HuH-7 (cell line): ENCODE measurements around the gene LRMDA.
A peak's percentile ranks its signal among the peaks of the same experiment; 100 is the strongest.
"Not testable (repeated sequence)": the region's sequence is repeated elsewhere in the genome, so short reads cannot be mapped to it uniquely, and the experiment has no call there.

Experiments used
- DNase-seq: peaks from one replicate; pipeline ENCODE4 v3.0.0; 2011; ENCODE audit warnings: low spot score

LRMDA gene

DNA sequence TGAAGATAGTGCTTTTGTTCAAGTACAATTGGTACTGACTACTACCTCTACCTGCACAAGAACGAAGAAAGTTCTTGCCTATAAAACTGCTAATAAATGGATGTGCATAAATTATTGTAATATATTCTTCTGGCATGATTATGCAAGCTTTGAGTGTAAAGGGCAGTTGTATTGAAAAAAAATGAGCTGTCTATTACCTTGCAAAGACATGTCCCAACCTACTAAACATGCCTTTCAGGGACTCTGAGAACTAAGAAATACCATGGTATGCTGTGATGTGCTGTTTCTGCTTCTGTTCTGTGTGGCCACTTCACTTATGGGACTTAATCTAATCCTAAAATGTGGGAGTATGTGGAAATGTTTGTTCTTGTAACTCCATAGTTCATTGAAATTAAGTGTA lies 1083.4 kb downstream of the LRMDA start:
- DNase-seq = no peak

DNA sequence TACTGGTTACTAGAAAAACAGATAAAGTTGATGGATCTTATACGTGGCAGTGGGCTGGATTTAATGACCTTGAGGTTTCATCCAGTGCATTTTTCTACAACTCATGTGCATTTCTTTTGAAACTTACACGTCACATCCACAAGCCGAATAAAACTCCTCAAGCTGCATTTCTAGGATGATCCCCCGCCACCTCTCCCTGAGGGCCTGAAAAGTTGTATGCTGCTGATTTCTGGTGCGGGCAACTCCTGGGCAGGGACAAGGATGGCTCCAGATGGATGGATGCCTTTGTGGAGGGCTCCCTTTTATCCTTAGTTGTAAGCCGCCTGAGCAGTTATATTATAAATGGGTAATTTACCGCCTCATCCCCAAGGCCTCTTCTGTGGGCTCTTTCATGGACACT lies 1091.1 kb downstream of the LRMDA start:
- no peak for DNase-seq

DNA sequence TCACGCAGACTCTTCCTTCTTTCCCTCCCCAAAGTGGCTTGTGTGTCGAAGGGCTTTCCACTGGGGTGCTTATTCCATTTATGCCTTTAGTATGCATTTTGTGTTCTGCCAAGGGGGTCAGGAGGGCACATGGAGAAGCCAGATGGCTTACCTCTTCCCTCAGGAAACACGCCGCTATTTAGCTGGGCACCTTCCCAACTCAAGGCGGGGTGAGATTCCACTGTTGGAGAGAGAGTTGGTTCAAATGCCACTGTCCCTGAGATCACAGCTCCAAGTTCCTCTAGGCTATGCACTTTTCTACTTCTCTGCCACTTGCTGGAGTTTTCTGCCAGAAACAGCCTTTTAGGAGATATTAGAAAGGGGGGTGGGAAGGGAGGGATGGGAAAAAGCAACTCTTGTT lies 1091.8 kb downstream of the LRMDA start:
- no peak for DNase-seq

DNA sequence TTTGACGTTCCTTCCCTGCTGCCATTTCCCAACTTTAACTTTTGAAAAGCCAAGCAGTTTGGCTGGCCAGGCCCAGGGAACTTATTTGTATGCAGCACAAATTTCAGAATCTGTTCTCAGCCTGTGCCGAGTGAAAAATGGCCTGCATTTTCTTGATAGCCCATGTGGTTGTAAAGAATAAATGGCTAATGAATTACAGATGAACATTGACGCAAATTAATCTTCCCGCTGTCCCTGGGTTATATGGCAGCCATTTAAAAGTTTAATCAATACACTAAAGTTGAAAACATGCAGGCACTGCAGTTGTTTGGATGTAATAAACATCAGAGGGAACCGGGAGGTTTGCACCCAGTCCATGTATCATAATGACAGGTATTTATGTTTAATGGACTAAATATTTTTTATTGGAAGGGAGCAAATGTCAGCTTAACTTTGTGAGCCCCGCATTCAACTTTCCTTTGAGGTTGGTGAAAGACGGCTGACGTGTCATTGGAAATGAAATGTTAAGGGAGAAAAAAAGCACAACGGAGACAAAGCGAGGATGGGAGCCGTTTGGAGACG lies 1092.4 kb downstream of the LRMDA start:
- DNase-seq = no peak

DNA sequence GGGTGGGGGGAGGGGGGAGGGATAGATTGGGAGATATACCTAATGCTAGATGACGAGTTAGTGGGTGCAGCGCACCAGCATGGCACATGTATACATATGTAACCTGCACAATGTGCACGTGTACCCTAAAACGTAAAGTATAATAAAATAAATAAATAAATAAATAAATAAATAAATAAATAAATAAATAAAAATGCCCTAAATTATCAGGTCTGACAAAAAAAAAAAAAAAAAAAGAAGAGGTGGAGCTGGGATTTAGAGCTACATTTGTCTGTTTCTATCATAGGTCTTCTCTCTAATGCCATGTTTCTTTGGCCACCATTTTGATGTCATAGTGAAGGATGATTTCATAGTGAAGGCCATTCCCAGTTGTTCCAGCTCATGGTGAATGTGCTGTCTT lies 1095.4 kb downstream of the LRMDA start:
- DNase-seq = not testable (repeated sequence)

DNA sequence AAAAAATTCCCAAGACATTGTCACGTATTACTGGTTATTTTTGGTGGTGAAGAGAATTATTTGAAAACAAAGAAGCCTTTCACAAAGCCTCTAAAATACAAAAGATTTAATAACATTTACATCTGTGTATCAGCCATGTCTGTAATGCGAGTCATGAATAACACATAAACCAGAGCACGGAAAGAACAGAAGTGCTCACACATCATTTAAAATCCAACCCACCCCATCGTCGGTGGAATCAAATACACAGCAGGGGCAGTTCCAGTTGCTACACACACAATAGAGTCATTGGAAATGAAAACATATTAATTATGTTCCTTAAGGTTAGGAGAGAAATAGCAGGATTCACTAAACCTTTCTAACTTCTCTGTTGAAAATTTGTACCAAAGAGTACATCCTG lies 1108.9 kb downstream of the LRMDA start:
- DNase-seq = no peak

DNA sequence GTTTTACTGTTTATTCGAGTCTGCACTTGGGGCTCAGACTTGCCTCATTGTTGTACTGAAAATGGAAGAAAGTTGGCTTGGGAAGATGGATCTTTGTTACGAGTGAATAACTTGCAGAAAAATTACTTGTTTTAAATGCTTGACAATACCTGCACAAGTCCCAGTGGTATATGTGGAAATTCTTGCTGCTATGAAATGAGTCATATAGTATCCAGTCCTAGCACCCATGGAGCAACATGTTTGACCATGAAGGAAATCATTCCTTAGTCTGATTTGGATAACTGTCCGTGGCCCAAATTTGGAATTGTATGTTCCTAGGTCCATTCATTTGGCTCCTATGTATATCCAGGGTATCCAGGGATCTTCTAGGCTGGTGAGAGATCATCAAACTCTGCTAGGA lies 1109.4 kb downstream of the LRMDA start:
- DNase-seq = no peak

DNA sequence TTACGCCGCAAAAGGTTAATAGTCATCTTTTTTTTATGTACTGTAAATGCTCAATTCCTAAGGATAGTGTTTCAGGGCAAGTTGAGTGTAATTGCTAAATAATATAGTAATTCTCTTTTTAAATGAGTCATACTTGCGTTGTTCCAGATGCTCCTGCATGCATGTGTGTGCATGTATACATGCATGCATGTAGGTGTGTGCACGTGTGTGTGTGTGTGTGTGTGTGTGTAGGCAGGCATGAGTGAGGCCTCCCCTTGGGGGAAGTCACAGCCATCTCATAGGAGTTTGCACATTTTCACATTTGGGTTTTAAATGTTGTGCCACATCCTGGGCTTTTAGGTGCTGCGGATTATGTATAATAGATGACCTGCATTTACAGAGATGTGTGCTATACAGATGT lies 1110.4 kb downstream of the LRMDA start:
- no peak for DNase-seq

DNA sequence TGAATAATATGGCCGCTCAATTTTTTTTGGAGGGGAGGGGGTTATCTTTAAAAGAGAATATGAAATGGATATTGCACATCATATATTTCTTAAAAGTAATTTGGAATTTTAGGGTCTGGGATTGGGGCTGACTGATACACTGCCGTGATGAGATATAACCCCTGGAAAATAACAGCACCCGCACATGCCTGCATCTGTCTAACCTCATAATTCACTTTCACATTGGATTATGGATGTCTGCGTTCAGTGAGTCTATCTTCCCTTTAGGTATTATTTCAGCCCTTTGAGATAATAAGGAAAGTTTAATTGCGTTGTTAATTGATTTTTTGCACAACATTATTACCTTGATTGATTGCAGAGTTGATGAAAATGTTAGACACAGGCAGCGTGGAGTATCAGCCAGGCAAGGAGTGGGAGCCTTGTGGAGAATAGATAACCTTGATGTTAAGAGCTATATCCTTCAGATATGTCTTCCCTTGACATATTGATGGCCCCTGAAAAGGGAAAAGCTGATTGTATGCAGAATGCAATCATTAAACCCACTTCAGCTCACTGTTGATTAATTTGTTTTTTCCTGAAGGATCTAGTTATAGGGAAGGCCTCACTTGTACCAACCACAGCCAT lies 1111.0 kb downstream of the LRMDA start:
- no peak for DNase-seq

DNA sequence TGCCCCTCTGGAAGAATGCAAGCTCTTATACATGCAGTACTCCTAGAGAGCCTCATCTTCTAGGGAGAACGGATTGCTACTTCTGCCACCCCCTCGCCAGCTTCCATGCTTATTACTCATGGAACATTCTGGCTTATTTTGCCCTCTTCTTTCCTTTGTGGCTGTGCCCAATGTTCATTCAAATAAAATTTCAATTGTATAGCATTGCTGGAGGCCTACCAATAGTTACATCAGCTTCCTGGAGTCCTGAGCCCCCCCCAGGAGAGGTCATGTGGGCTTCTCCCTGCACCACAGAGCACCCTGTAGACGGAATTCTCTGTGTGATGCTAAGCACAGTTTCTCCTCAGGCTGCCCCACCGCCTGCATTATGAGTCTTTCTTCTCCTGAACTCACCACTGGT lies 1112.2 kb downstream of the LRMDA start:
- no peak for DNase-seq

DNA sequence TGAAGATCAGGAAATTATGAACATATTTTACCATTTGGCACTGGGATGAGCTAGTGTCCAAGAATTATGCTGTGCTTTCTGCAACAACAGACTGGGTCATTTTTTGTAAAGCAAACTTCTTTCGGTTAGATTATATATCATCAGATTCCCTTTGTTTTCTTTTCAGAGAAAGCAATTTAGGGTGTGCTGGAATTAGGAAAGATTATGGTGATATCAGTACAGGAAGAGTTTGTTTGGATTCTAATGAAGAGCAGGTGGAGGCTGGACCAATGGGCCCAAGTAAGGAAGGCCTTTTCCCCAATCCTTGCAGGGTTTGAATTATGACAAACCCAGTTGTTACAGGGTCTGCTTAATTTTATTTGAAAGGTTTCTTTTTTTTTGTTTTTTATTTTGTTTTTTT lies 1113.4 kb downstream of the LRMDA start:
- DNase-seq = no peak

DNA sequence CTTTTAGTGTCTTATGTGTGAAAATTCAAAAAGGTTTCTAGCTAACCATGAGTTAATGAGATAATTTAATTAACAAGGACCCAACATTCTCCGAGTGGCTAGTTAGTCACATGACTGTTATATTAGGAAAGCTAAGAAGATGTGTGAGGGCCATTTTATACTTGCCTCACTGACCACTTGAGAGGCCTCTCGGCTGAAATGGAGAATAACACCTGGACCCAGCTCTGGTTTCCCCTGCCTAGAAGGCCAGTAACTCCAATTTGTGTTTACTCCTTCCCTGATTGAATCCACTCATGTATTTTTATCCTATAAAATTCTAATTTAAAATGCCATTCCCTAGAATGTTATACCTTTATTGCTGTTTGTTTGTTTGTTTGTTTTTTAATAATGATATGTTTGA lies 1115.0 kb downstream of the LRMDA start:
- no peak for DNase-seq

DNA sequence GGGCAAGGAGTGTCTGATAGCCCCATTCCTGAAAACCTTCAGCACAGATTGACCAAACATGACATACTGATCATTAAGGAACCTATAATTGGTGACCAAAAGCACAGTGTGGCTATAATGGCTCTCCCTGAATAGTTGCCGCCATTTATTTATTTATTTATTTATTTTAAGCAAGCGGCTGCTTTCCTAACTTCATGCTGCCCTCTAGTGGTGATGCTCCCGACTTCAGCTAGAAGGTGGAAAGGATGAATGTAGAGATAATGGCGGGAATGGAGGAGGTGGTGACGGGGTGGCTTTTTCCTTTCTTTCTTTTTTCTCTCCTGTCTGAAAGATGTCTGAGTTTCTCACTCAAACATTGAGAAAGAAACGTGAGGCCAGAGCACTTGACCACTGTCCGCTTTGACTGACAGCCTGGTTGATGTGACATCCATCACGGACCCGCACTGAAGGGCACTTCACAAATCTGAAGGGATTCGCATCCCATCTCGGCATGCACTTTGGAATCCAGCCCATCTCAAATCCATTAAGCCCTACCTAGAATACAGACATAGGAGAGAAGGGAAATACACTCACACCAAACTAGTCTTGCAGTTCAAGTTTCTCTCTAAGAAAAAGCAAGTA lies 1116.0 kb downstream of the LRMDA start:
- peak; percentile 32 for DNase-seq

DNA sequence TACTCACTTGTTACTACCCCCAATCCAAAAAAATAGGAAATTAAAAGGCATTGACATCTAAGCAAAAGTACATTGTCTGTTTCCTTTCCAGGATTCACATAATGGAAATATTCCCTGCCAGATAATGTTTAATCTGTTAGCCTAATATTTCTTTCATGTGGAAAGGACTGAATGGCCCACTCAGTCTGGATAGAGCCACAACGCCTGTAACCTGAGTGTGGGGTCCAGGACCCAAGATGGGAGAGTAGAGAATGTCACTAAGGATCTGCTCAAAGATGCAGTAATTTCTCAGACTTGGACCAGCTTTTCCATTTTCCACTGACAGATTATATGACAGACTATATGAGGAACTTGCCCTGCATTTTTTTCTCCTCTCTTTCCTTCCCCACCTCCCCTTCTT lies 1117.3 kb downstream of the LRMDA start:
- DNase-seq = no peak

DNA sequence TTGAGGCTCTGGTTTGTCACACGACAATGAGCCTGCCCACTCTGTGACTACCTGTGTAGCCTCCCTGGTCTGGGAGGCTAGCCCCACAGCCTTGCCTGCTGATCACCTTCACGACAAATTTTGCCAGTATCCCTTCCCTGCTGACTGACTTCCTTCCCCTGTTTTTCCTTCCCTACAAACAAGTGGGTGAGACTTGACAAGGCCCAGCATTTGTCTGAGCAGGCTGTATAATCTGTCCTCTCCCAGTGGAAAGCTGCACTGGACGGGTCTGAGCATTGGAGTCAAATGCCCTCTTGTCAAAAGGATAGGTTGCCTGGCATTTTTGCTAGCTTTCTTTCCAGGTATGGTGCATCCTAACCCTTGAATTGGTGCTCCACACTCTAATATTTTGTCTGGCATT lies 1117.7 kb downstream of the LRMDA start:
- DNase-seq = no peak

DNA sequence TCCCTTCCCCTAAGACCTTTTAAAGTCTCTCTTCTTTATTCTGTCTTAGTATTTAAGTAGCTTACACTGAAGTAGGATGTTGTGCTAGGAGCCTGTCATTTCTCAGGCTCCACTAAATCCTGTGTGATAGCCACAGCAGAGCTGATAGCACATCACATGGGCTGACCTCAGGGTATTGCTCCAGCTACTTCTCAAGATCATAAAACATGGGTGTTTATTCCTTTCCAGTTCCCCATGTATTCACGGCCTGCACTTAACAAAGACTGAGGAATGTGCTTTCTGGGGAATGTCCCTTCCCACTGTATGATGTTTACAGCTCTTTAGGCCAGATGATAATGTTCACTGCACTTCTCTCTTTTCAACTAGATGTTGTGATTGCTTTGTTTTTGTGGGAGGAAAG lies 1119.4 kb downstream of the LRMDA start:
- no peak for DNase-seq

DNA sequence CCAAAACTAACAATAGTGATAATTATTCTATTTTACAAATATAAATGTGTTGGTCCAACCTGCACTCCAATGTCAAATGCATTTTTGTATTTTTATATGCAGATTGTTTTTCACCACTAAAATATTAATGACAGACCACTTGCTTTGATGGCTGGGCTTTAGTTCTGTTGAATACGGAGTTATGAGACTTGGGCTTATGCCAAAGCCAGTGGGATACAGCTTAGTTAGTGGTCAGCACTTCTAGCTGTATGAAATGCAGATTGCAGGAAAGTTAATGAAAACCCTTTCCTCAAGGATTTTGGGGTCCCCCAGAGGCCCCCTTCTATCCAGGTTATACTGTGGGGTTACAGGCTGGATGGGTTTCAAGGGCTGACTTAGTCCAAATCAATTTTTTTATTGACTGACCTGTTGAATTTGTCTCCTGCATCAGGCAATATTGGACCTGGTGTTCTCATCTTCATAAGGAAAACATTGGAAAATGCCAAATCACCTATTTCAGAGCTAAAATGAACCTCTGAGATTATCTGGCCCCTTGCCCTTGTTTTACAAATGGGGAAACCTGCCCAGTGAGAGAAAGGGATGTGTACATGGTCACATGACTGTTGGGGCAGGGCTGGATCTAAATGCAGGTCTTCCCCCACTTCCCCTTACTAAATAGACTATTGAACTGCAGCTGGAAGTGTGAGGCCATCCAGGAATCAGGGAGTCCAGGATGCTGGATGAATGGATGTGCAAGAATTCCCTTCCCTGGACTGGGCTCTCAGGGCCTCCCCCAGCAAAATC lies 1120.9 kb downstream of the LRMDA start:
- DNase-seq = no peak

DNA sequence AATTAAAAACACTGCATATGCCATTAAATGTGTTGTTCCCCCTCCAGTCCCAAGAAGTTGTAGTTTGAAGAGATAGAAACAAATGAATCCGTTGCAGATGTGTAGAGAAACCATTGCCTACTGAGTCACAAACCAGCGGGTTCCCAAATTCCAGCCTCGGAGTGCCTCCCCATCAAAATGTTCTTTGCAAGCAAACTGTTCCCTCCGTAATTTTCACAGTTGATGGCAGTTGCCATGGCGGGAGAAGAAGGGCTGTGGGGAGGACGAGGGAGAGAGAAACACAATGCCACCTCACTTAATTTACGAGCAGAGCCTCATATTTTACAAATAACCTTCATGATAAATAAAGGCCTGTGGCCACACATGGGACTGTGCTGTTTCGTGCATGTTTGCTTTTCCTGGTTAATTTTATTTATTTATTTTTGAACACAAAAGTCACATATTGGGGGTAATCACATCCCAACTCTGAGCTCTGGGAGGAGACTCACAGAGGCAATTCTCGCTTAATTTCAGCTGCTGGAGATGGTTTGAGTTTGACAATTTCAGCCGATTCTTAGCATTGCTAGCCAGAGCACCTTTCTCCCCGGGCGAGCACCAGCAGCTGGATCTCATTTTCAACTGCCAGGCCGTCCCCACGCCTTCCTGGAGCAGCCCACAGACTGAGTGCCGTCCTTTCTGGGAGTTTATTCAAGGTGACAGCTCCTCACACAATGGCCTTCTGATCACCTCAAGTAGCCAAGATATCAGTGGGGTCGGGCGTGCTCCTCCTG lies 1122.0 kb downstream of the LRMDA start:
- no peak for DNase-seq

DNA sequence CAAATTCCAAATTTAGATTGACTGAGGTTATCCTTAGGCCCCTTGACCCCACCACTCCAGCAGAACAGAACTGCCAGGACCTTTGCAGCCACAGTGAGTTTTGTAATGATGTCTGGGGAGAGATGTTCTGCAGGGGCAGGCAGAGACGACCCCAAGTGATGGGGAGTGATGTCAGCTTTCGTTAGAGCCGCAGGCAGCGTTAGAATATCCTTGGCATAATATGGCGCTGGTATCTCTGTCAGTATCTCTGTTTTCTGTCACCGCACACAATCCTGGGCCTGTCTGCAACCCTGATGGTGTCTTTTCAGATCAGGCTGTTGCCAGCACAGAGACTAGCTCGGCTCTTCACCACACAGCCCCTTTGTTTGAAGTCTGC lies 1122.6 kb downstream of the LRMDA start:
- DNase-seq = no peak

DNA sequence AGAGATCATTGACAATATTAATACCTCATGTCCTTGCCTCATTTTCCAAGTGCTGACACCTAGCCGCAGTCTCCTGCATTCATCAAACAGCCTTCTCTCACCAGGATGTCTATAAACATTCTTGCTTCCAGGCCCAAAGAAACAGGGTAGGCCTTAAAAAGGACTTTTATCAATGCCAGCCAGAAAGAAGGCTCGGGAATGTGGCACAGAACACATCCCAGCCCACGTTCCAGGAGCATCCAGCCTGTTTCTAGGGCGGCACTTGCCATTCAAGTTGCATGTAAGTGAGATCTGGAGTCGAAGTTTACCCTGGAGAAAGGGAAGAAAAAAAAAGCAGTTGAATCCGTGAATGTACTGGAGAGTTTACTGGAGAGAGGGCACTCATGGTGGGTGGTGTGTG lies 1123.1 kb downstream of the LRMDA start:
- no peak for DNase-seq

DNA sequence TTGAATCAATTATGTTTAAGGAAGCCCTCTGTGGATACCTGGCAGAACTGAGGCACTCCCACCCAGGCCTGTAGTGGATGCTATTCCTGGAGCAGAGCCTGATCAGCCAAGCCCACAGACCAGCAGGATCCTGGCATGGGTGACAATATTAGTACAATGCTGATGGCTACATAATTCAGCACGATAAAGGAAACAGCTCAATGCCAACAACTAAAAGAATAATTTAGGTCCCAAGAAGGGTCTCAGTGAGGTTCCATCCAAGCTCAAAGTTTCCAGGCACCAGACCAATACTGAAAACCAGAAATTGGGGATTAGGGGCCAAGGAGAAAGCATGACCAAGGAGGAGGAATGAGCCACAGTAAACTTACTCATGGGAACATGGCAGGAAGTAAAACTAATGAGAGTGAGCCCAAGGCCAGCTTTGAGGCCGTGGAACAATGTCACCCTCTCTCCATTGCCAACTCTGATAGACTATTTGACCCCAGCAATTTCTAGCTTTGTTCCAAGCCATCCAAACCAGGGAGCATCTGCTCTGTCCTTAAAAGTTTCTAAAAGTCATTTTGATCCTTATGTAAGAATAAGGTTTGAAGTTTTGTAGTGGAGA lies 1123.7 kb downstream of the LRMDA start:
- DNase-seq = no peak

DNA sequence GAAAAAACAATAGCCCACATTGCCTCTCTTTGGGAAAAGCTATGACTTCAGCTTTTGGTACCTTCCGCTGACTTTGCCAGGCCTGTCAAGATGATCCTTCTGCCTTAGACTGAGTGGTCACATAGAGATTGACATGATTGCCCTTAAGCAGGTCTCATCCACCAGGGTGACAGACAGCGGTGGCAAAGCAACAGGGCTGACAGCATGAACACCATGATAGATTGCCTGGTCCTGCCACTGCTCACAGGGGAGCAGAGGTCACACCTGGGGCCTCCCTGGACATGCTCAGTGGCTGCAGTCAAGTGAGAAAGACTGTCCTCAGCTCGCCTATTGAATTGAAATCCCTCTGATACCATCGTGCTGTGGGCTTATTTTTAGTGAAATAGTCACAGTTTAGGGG lies 1125.9 kb downstream of the LRMDA start:
- no peak for DNase-seq
